T-helper 1 cell treated with Interleukin-12 subunit alpha and Interleukin-12 subunit beta and Interleukin-4 antibody, amounts not matched to agents 30 μg/mL and 1 μg/mL, for 36 hours (primary cell): Measurements from ENCODE around the gene ARHGAP45.

ENCODE experiments used
- H3K27ac Mint-ChIP-seq: one replicate; pipeline ENCODE4 v1.8.0; 2021; ENCODE audit warnings: mild to moderate bottlenecking, mixed read lengths
- H3K27me3 Mint-ChIP-seq: one replicate; pipeline ENCODE4 v1.8.0; 2021; ENCODE audit warnings: low read depth, mixed read lengths
- H3K36me3 Mint-ChIP-seq: one replicate; pipeline ENCODE4 v1.8.0; 2021; ENCODE audit warnings: low read depth, mixed read lengths
- H3K4me1 Mint-ChIP-seq: one replicate; pipeline ENCODE4 v1.8.0; 2021; ENCODE audit warnings: low read depth, mixed read lengths
- H3K4me3 Mint-ChIP-seq: one replicate; pipeline ENCODE4 v1.8.0; 2021; ENCODE audit warnings: mild to moderate bottlenecking, moderate library complexity, mixed read lengths
- H3K9me3 Mint-ChIP-seq: one replicate; pipeline ENCODE4 v1.8.0; 2021; ENCODE audit warnings: mixed read lengths

The ARHGAP45 gene

GRCh38 chr19:1080360-1081161, 13.6 kb downstream of the ARHGAP45 start:
- Mint-ChIP-seq H3K36me3 (peaks cover 49% of the 10 kb centered on the region), H3K27me3 (no peaks in the 10 kb centered on the region), H3K4me1 (peaks cover 29% of the 10 kb centered on the region), H3K4me3 (no peak overlapping the region), H3K27ac (peak overlapping the region; percentile 72), H3K9me3 (no peaks in the 10 kb centered on the region)

GRCh38 chr19:1081301-1082164, 14.6 kb downstream of the ARHGAP45 start:
- peaks cover 43% of the 10 kb centered on the region for H3K36me3 Mint-ChIP-seq
- H3K4me3 Mint-ChIP-seq: no peak overlapping the region
- peaks cover 23% of the 10 kb centered on the region for H3K4me1 Mint-ChIP-seq

DNA sequence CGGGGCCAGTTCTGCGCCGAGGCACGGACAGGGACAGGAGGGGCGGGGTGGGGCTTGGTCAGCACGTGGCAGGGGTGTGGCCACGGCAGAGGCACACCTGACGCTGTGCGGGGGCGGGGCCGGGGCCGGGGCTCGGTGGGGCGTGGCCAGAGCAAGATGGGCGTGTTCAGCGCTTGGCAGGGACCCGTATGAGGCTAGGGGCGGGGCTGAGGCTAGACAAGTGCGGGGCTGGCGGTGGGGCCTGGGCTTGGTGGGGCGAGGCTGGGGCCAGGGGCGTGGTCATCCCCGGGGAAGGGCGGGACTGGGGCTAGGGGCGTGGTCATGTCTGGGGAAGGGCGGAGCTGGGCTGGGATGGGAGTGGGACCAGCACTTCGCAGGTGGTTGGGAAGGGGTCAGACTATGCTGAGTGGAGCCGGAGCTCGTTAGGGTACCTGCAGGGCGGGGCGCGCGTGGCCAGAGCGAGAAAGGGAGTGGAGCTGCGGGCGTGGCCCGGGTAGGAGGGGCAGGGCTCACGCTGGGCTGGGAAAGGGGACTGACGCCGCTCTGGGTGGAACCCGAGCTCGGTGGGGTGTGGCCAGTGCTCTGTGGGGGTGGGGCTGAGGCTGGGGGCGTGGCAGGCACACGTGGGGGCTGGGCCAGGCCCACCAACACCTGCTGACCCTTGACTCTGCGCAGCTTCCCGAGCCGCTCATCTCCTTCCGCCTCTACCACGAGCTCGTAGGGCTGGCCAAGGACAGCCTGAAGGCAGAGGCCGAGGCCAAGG, 15.4 kb downstream of the ARHGAP45 start:
- Mint-ChIP-seq H3K27ac (peak overlapping the region; percentile 73), H3K4me1 (peaks cover 20% of the 10 kb centered on the region), H3K4me3 (no peak overlapping the region), H3K9me3 (no peaks in the 10 kb centered on the region), H3K27me3 (no peaks in the 10 kb centered on the region), H3K36me3 (peaks cover 38% of the 10 kb centered on the region)

More at GRCh38 chr19:1081301-1082164, 14.6 kb downstream of the ARHGAP45 start:
- H3K27ac Mint-ChIP-seq: peak overlapping the region; percentile 73
- no peaks in the 10 kb centered on the region for H3K9me3 Mint-ChIP-seq
- H3K27me3 Mint-ChIP-seq: no peaks in the 10 kb centered on the region

DNA sequence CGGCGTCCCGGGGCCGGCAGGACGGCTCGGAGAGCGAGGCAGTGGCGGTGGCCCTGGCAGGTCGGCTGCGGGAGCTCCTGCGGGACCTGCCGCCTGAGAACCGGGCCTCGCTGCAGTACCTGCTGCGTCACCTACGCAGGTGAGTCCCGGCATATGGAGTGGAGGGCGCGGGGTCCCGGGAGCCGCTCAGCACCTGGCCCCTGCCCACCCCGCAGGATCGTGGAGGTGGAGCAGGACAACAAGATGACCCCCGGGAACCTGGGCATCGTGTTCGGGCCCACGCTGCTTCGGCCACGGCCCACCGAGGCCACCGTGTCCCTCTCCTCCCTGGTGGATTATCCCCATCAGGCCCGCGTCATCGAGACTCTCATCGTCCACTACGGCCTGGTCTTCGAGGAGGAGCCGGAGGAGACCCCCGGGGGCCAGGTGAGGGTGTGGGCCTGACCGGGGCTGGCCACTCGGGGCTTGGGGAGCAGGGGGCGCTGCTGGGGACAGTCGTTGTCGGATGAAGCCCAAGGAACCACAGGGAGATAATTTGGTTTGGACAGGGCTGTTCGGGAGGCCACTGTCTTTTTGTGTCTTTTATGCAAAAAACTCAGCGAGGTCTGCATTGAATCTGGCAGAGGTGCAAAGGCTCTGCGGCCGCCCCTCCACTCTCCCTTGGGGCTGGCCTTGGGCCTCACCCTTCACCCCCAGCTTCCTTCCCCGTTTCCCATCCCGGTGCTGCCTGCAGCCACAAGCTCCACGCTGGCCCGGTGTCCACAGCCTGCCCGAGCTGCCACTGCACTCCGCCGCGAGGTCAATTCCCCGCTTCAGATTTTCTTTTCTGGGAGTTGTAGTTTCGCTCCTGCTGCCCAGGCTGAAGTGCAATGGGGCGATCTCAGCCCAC, 16.2 kb downstream of the ARHGAP45 start:
- H3K4me3 Mint-ChIP-seq: no peak overlapping the region
- H3K36me3 Mint-ChIP-seq: peaks cover 36% of the 10 kb centered on the region
- peaks cover 25% of the 10 kb centered on the region for H3K4me1 Mint-ChIP-seq

DNA sequence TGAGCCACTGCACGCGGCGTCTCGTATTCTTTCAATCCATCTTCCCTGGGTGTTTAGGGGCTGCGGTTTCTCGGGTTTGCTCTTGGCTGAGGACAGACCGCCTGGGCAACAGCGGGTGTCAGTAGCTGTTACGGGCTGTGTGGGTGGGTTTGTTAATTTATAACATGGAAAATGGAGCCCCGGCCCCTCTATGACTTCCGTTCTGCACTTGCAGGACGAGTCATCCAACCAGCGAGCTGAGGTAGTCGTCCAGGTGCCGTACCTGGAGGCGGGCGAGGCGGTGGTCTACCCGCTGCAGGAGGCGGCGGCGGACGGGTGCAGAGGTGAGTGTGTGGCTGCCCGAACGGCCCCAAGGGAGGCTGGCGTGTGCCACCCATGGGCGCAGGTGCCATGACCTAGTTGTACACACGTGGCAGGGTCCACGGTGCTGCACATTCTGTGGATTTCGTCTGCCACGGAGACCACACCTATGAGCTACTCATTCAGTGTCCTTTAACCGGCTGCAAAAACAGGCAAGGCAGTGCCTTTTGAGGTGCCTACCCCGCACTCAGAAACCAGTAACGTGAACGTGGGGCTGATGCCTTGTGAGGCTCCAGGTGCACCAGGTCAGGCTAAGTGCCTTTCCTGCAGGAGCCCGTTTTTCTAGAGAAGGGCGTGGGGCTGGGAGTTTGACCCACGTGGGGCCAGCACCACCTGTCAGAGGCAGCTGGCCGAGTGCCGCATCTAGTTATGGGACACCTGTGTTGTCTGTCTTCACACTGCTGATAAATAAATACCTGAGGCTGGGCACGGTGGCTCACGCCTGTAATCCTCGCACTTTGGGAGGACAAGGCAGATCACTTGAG, 17.3 kb downstream of the ARHGAP45 start:
- Mint-ChIP-seq H3K27me3 (no peaks in the 10 kb centered on the region), H3K36me3 (peaks cover 36% of the 10 kb centered on the region), H3K27ac (peak overlapping the region; percentile 77), H3K4me3 (no peak overlapping the region), H3K9me3 (no peaks in the 10 kb centered on the region), H3K4me1 (peaks cover 27% of the 10 kb centered on the region)

More for the DNA sequence above, 16.2 kb downstream of the ARHGAP45 start:
- no peaks in the 10 kb centered on the region for H3K27me3 Mint-ChIP-seq
- H3K9me3 Mint-ChIP-seq: no peaks in the 10 kb centered on the region
- H3K27ac Mint-ChIP-seq: no peak overlapping the region

- H3K27me3 Mint-ChIP-seq: no peaks in the 10 kb centered on the region
- no peaks in the 10 kb centered on the region for H3K9me3 Mint-ChIP-seq
- peak overlapping the region; percentile 14 for H3K4me3 Mint-ChIP-seq
- H3K27ac Mint-ChIP-seq: peak overlapping the region; percentile 77
- peaks cover 30% of the 10 kb centered on the region for H3K36me3 Mint-ChIP-seq
- H3K4me1 Mint-ChIP-seq: peaks cover 22% of the 10 kb centered on the region
These were observed 18.2 kb downstream of the ARHGAP45 start for GRCh38 chr19:1085053-1085658.

GRCh38 chr19:1085676-1086442, 18.9 kb downstream of the ARHGAP45 start:
- Mint-ChIP-seq H3K4me1 (peaks cover 22% of the 10 kb centered on the region), H3K4me3 (no peak overlapping the region), H3K27me3 (no peaks in the 10 kb centered on the region), H3K36me3 (peaks cover 26% of the 10 kb centered on the region), H3K27ac (peak overlapping the region; percentile 77), H3K9me3 (no peaks in the 10 kb centered on the region)

GRCh38 chr19:1086613-1087012, 19.6 kb downstream of the ARHGAP45 start:
- no peaks in the 10 kb centered on the region for H3K27me3 Mint-ChIP-seq
- H3K36me3 Mint-ChIP-seq: peaks cover 24% of the 10 kb centered on the region
- H3K4me1 Mint-ChIP-seq: peaks cover 22% of the 10 kb centered on the region
- H3K4me3 Mint-ChIP-seq: no peak overlapping the region
- no peaks in the 10 kb centered on the region for H3K9me3 Mint-ChIP-seq
- no peak overlapping the region for H3K27ac Mint-ChIP-seq

GRCh38 chr19:1087813-1088415, 20.9 kb downstream of the ARHGAP45 start:
- H3K36me3 Mint-ChIP-seq: peaks cover 21% of the 10 kb centered on the region

DNA sequence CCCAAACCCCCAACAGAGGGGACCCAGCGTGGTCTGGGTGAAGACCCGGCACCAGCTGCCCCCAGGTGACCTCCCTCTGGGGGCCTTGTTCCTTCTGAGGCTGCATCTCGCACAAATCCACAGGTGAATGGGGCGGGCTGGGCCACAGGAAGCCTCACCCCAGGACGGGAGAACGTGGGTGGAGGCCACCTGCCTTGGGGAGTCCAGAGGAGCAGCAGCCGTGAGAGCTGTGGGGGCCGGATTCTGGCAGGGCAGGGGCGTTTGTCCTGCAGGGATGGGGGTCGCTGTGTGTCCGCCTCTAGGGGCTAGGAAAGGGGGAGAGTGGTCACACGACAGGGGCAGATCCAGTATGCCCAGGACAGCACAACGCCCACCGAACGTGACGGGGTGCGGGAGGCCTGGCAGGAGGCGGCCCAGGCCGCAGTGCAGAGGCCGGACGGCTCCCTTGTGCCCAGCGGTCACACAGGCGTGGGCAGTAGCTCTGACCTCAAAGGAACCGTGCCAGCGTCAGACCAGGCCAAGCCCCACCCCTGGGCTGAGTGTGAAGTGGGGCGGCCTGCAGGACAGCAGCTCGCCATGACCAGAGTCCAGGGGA, 21.5 kb downstream of the ARHGAP45 start:
- Mint-ChIP-seq H3K4me3 (peak overlapping the region; percentile 10), H3K4me1 (peaks cover 23% of the 10 kb centered on the region), H3K36me3 (peaks cover 23% of the 10 kb centered on the region), H3K27ac (peak overlapping the region; percentile 55), H3K9me3 (no peaks in the 10 kb centered on the region), H3K27me3 (no peaks in the 10 kb centered on the region)

More at GRCh38 chr19:1087813-1088415, 20.9 kb downstream of the ARHGAP45 start:
- Mint-ChIP-seq H3K4me3 (peak overlapping the region; percentile 32), H3K9me3 (no peaks in the 10 kb centered on the region), H3K27me3 (no peaks in the 10 kb centered on the region), H3K4me1 (peaks cover 20% of the 10 kb centered on the region), H3K27ac (peak overlapping the region; percentile 85)

GRCh38 chr19:1089126-1089771, 22.3 kb downstream of the ARHGAP45 start:
- Mint-ChIP-seq H3K9me3 (no peaks in the 10 kb centered on the region), H3K4me3 (no peak overlapping the region), H3K36me3 (peaks cover 24% of the 10 kb centered on the region), H3K27me3 (no peaks in the 10 kb centered on the region), H3K27ac (peak overlapping the region; percentile 45), H3K4me1 (peaks cover 27% of the 10 kb centered on the region)
